ENCODE results near the gene ALOX12B. TPM values are rescaled to one million over a fixed set of nuclear protein-coding genes. Genes with fewer than 3 reads are reported as not detected.
"Not testable (repeated sequence)": the region's sequence is repeated elsewhere in the genome, so short reads cannot be mapped to it uniquely, and the experiment has no call there.

The ALOX12B gene
- total RNA-seq, 2 donors from 2014 or later, result 0.48 to 0.69 TPM

- H3K4me1 ChIP-seq, result no peaks in the 10 kb centered on the region
- intact Hi-C loops (cut with DNase I), result no loop called here
- H3K9me3 ChIP-seq, result no peaks in the 10 kb centered on the region
- H3K27me3 ChIP-seq, result no peaks in the 10 kb centered on the region
- no peaks in the 10 kb centered on the region for H3K36me3 ChIP-seq
- no peak for DNase-seq
- TF ChIP-seq CTCF (IDR thresholded peaks at IDR 0.05), result no peak
- H3K27ac ChIP-seq, result no peak overlapping the region
- H3K9ac ChIP-seq (ENCODE audit: low read depth in 2 of 2, low read length in 2 of 2), result no peak overlapping the region
- H3K4me3 ChIP-seq, result no peak overlapping the region
Measured at GRCh38 chr17:8031261-8031661, 56.3 kb downstream of the ALOX12B start.

GRCh38 chr17:8029121-8029520, 58.4 kb downstream of the ALOX12B start:
- Histone ChIP-seq H3K4me1 (no peaks in the 10 kb centered on the region), H3K27me3 (no peaks in the 10 kb centered on the region), H3K4me3 (no peak overlapping the region), H3K36me3 (no peaks in the 10 kb centered on the region), H3K9ac (ENCODE audit: low read depth in 2 of 2, low read length in 2 of 2) (no peak overlapping the region), H3K9me3 (no peaks in the 10 kb centered on the region), H3K27ac (no peak overlapping the region)
- intact Hi-C loops (cut with DNase I), result no loop called here
- no peak for DNase-seq
- no peak for TF ChIP-seq CTCF (IDR thresholded peaks at IDR 0.05)

GRCh38 chr17:8025176-8025911, 62.2 kb downstream of the ALOX12B start:
- Histone ChIP-seq H3K4me1 (no peaks in the 10 kb centered on the region), H3K9ac (ENCODE audit: low read depth in 2 of 2, low read length in 2 of 2) (no peak overlapping the region), H3K36me3 (no peaks in the 10 kb centered on the region), H3K4me3 (no peak overlapping the region), H3K27me3 (no peaks in the 10 kb centered on the region), H3K9me3 (no peaks in the 10 kb centered on the region), H3K27ac (no peak overlapping the region)
- no peak for DNase-seq
- intact Hi-C loops (cut with DNase I), result no loop called here
- TF ChIP-seq CTCF (IDR thresholded peaks at IDR 0.05), result no peak

- H3K9me3 ChIP-seq; H3K27ac ChIP-seq; H3K4me3 ChIP-seq; H3K27me3 ChIP-seq; intact Hi-C loops (cut with DNase I); H3K9ac ChIP-seq (ENCODE audit: low read depth in 2 of 2, low read length in 2 of 2); H3K4me1 ChIP-seq; DNase-seq; H3K36me3 ChIP-seq: not testable (repeated sequence)
Measured at GRCh38 chr17:8024161-8024560, 63.4 kb downstream of the ALOX12B start.

Small RNA genes within 50 kb of the gene (microRNA-seq; reads per million reads assigned to microRNA genes)
- gene MIR4314, result not detected

Other genes with a start within 250 kb of the ALOX12B start
- 1 to 10 TPM; 2.5 to 2.7 TPM for gene TMEM88, start 232.7 kb downstream of the ALOX12B start, total RNA-seq
- gene NAA38, start 230.2 kb downstream of the ALOX12B start, total RNA-seq, result 100 to 1,000 TPM in 1 of 2 donors, 10 to 100 TPM in 1; 59.5 to 133 TPM
- gene CYB5D1, start 229.7 kb downstream of the ALOX12B start, total RNA-seq, result 10 to 100 TPM in 1 of 2 donors, 1 to 10 TPM in 1; 9.4 to 18.2 TPM
- gene CHD3, start 198.9 kb downstream of the ALOX12B start, total RNA-seq, result 100 to 1,000 TPM in 1 of 2 donors, 10 to 100 TPM in 1; 56.3 to 108 TPM
- 1 to 10 TPM; 2.8 to 3.0 TPM for gene RNF227, start 171.4 kb downstream of the ALOX12B start, total RNA-seq
- 1 to 10 TPM; 1.1 to 2.6 TPM for gene KCNAB3, start 157.9 kb downstream of the ALOX12B start, total RNA-seq
- gene TRAPPC1, start 155.8 kb downstream of the ALOX12B start, total RNA-seq, result 100 to 1,000 TPM; 116 to 129 TPM
- 10 to 100 TPM; 23.9 to 40.6 TPM for gene CNTROB, start 155.5 kb downstream of the ALOX12B start, total RNA-seq
- under 1 TPM; 0.21 to 0.37 TPM for gene GUCY2D, start 85.1 kb downstream of the ALOX12B start, total RNA-seq
- gene ALOX15B, start 48.7 kb downstream of the ALOX12B start, total RNA-seq, result under 1 TPM; 0.52 to 0.56 TPM
- gene ALOXE3, start 30.8 kb upstream of the ALOX12B start, total RNA-seq, result not detected
- not detected for gene HES7, start 36.4 kb upstream of the ALOX12B start, total RNA-seq
- gene PER1, start 64.7 kb upstream of the ALOX12B start, total RNA-seq, result 10 to 100 TPM; 19.7 to 43.6 TPM
- 10 to 100 TPM; 34.0 to 38.8 TPM for gene VAMP2, start 75.2 kb upstream of the ALOX12B start, total RNA-seq
- gene TMEM107, start 88.7 kb upstream of the ALOX12B start, total RNA-seq, result 10 to 100 TPM; 13.2 to 17.0 TPM
- 10 to 100 TPM; 11.7 to 12.4 TPM for gene BORCS6, start 102.5 kb upstream of the ALOX12B start, total RNA-seq
- gene AURKB, start 122.9 kb upstream of the ALOX12B start, total RNA-seq, result 10 to 100 TPM; 18.6 to 86.4 TPM
- gene CTC1, start 160.3 kb upstream of the ALOX12B start, total RNA-seq, result 10 to 100 TPM; 30.5 to 42.3 TPM
- 10 to 100 TPM; 13.6 to 61.7 TPM for gene PFAS, start 161.6 kb upstream of the ALOX12B start, total RNA-seq
- gene RANGRF, start 201.0 kb upstream of the ALOX12B start, total RNA-seq, result 10 to 100 TPM; 16.8 to 26.5 TPM
- 10 to 100 TPM in 1 of 2 donors, 1 to 10 TPM in 1; 4.0 to 11.6 TPM for gene SLC25A35, start 207.7 kb upstream of the ALOX12B start, total RNA-seq
- 1 to 10 TPM; 1.4 to 2.7 TPM for gene ARHGEF15, start 222.5 kb upstream of the ALOX12B start, total RNA-seq